ENCODE results near the gene SPPL3.

DNA sequence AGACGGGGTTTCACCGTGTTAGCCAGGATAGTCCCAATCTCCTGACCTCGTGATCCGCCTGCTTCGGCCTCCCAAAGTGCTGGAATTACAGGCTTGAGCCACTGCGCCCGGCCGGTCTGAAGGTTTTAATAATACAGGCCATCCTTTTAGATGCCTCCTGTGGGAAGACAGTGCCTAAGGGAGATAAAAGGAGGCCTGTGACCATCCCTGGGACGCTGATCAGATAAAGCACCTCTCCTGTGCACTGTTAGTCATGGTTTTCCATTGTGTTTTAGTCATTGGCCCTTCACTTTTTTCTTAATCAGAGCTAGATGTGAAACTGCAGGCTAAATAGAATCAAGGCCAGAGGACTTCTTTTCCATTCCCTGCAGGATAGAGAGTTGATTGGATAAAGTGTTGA is 186.1 kb downstream of the SPPL3 start:
- no peak for TF ChIP-seq ZFP3 (CRISPR knock-in tag; IDR thresholded peaks at IDR 0.05)
- TF ChIP-seq, protein P1, sequence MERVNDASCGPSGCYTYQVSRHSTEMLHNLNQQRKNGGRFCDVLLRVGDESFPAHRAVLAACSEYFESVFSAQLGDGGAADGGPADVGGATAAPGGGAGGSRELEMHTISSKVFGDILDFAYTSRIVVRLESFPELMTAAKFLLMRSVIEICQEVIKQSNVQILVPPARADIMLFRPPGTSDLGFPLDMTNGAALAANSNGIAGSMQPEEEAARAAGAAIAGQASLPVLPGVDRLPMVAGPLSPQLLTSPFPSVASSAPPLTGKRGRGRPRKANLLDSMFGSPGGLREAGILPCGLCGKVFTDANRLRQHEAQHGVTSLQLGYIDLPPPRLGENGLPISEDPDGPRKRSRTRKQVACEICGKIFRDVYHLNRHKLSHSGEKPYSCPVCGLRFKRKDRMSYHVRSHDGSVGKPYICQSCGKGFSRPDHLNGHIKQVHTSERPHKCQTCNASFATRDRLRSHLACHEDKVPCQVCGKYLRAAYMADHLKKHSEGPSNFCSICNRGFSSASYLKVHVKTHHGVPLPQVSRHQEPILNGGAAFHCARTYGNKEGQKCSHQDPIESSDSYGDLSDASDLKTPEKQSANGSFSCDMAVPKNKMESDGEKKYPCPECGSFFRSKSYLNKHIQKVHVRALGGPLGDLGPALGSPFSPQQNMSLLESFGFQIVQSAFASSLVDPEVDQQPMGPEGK (CRISPR knock-in tag; IDR thresholded peaks at IDR 0.05; ENCODE audit: borderline replicate concordance) = no peak
- TF ChIP-seq ARNTL (CRISPR knock-in tag; IDR thresholded peaks at IDR 0.05; ENCODE audit: borderline replicate concordance, low read depth) = no peak
- TF ChIP-seq ESRRG (CRISPR knock-in tag; IDR thresholded peaks at IDR 0.05) = no peak

Measured in SK-N-SH treated with all-trans-retinoic acid at 6 μM for 48 hours (cell line).